Body of pancreas (tissue), 4 donors: ENCODE measurements around the gene SPPL2A.

ENCODE experiments used
- CTCF ChIP-seq, 7 experiments: fragments of 450-650 bp in 4 of 7; fragments of 200-600 bp in 3 of 7; sonication (generic) in 3 of 7; IDR thresholded peaks; one replicate each; pipeline ENCODE4 v1.5.1; 2016 to 2019; ENCODE audit warnings: antibody characterized with exemption in 7 of 7
- POLR2A ChIP-seq, 3 donors: fragments of 450-650 bp; IDR thresholded peaks; one replicate each; pipeline ENCODE4 v1.6.1; 2016; ENCODE audit warnings: antibody characterized with exemption in 3 of 3, mild to moderate bottlenecking in 2 of 3

- TF ChIP-seq CTCF (IDR thresholded peaks at IDR 0.05): no peak
- no peak for TF ChIP-seq POLR2A (IDR thresholded peaks at IDR 0.05)
These were observed 67.4 kb downstream of the SPPL2A start for GRCh38 chr15:50698101-50698500.
